Fibroblast of mammary gland (primary cell): Measurements from ENCODE around the gene CPM.

Source experiments
- DNase-seq: peaks from one replicate; pipeline ENCODE4 v3.0.0-alpha.2; 2010; ENCODE audit warnings: low read depth
- H3K4me3 ChIP-seq: 2 replicates; pipeline ENCODE4 v1.5.1; 2011; ENCODE audit warnings: low read depth, mild to moderate bottlenecking, low read length, moderate library complexity; ENCODE audit not compliant: control insufficient read depth
- TF ChIP-seq, protein P1 (sequence below): conservative IDR thresholded peaks from 2 replicates; pipeline ENCODE4 v1.5.1; 2011; ENCODE audit warnings: low read depth, low read length, inconsistent platforms; ENCODE audit not compliant: control insufficient read depth, insufficient read depth

The CPM gene

DNA sequence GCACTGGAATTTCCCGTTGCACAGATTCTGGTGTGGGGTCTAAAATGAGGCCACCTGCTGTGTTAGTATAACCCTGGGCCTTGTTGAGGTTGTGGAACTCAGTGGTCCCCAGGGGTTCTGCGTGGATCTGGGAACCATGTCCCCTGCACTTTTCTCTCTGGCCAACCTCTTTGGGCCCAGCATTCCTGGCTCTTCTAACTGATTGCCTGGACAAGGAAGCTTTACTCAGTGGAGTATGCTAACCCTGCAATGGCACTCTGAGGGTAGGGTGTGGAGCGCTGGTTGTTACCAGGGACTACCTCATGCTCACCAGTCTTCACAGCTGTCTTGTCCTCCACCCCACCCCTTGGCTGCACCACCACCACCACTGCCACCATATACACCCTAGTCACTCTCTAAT is 39.2 kb downstream of the CPM start:
- no peak for DNase-seq
- TF ChIP-seq, protein P1, sequence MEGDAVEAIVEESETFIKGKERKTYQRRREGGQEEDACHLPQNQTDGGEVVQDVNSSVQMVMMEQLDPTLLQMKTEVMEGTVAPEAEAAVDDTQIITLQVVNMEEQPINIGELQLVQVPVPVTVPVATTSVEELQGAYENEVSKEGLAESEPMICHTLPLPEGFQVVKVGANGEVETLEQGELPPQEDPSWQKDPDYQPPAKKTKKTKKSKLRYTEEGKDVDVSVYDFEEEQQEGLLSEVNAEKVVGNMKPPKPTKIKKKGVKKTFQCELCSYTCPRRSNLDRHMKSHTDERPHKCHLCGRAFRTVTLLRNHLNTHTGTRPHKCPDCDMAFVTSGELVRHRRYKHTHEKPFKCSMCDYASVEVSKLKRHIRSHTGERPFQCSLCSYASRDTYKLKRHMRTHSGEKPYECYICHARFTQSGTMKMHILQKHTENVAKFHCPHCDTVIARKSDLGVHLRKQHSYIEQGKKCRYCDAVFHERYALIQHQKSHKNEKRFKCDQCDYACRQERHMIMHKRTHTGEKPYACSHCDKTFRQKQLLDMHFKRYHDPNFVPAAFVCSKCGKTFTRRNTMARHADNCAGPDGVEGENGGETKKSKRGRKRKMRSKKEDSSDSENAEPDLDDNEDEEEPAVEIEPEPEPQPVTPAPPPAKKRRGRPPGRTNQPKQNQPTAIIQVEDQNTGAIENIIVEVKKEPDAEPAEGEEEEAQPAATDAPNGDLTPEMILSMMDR: no peak
- no peak overlapping the region for H3K4me3 ChIP-seq

DNA sequence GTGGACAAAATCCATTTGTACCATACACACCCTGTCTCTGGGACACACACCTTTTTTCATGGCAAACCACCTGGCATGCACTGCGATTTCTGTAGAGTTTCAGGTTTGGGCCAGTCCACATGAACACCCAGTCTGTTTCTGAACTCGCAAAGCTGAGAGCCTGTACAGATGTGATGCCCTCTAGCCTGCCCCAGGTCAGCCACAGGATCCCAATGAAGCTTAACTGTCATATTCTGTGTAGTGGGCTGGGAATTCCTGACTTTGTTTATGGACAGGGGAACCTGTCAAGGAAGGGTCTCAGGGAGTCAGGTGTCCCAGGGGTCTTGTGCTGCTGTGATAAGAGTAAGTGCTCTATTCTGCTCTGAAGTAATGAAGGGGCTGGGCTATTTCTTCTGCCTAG is 39.8 kb downstream of the CPM start:
- TF ChIP-seq, protein P1: no peak
- no peak overlapping the region for H3K4me3 ChIP-seq
- no peak for DNase-seq

DNA sequence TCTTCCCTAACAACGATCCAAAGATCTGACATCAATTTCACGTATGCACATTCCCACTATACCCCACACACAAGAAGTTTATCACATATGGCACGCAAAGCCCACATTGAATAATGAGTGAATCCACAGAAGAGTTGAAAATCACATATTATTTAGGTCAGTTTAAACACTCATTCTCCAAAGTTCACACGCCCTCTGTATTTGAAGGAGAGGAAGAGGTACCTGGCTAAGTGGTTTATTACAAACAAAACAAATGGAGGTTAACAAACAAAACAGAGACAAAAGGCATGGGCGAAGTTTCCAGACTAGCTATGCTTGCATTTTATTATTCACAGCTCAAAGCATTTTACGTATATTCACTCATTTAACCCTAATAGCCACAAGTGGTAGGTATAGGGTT is 41.8 kb downstream of the CPM start:
- H3K4me3 ChIP-seq: no peak overlapping the region
- DNase-seq: no peak
- TF ChIP-seq, protein P1: no peak

DNA sequence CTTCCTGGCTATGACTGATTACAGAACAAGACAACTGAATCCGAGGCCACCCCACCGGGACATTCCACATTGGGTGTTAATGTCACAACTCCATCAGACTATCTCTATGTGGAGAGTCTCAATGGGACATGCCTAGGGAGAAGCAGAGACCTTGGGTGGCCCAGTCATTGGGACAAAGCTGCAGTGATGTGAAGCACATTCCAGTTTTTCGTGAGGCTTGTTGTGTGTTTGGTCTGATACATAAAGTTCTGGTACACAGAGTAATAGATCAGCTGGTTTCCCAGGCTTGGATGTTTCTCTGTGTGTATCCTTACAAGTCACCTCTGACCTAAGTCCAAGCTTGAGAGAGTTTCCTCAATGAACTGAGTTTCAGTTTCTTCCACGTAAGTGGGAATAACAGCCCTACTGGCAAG is 42.3 kb downstream of the CPM start:
- TF ChIP-seq, protein P1: no peak
- no peak overlapping the region for H3K4me3 ChIP-seq
- no peak for DNase-seq

DNA sequence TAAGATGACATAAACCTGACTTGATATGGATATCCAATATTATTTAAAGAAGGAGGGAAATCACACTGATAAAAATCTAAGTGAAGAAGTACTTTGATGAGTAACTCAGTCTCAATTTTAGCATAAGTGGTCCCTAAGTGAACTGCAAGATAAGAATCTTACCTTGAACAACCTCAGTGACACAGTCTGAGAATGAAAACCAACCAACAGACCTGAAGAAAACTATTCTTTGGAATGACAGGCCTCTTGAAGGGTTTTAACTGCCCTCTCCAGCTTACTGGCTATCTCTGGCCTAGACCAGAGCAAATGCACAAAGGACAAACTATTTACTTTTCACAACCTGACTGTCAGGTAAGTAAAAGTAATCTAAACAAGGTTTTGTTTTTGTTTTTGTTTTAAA is 44.7 kb downstream of the CPM start:
- H3K4me3 ChIP-seq: no peak overlapping the region
- no peak for DNase-seq
- TF ChIP-seq, protein P1: no peak

DNA sequence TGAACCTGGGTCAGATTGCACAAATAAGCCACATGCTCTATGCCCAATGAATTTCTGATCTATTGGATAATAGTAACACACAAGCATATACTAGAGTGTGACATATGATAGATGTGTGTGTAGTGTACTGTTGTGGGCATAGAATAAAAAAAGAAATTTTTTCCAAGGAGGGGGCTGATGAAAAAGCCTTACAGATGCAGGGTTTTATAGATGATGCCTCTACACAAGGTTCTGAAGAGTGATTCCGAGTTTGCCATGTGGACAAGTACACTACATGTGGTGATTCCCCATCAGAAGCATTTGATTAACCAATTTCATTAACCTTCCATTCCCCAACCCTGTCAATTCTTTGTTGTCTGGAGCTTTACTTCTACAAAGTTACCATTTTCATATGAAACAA is 45.3 kb downstream of the CPM start:
- no peak overlapping the region for H3K4me3 ChIP-seq
- DNase-seq: no peak
- TF ChIP-seq, protein P1: no peak
